Measurements from ENCODE around the gene STOML3.

GRCh38 chr13:39039041-39039440 lies 48.4 kb upstream of the STOML3 start:
- TF ChIP-seq CTCF (conservative IDR thresholded peaks at IDR 0.05 in 1 of 2, IDR thresholded peaks at IDR 0.05 in 1 of 2; ENCODE audit: extremely low read depth in 1 of 2, insufficient read depth in 1 of 2, low read depth in 1 of 2, low read length in 2 of 2) = no peak
- no peak for TF ChIP-seq EZH2 (IDR thresholded peaks at IDR 0.05; ENCODE audit: borderline replicate concordance, low read length)
